GM18519 (cell line): ENCODE data around the gene EMC8.

Experiments used
- ATAC-seq: cut with Tn5 transposase; IDR thresholded peaks from one replicate; pipeline ENCODE4 v1.9.1; 2021; ENCODE audit warnings: mild to moderate bottlenecking, moderate library complexity; ENCODE audit not compliant: unreplicated experiment, low FRiP score

The EMC8 gene

GRCh38 chr16:85793662-85794298 is 5.6 kb downstream of the EMC8 start:
- no peak for ATAC-seq

- no peak for ATAC-seq
These were observed 9.6 kb downstream of the EMC8 start for GRCh38 chr16:85789773-85790172.

- ATAC-seq, result no peak
These were observed 10.5 kb downstream of the EMC8 start for GRCh38 chr16:85788819-85789218.

GRCh38 chr16:85785927-85786326 is 13.4 kb downstream of the EMC8 start:
- ATAC-seq, result no peak

- no peak for ATAC-seq
These were observed 14.5 kb downstream of the EMC8 start for GRCh38 chr16:85784813-85785212.

- no peak for ATAC-seq
These were observed 15.9 kb downstream of the EMC8 start for GRCh38 chr16:85783441-85783840.

- ATAC-seq, result no peak
These were observed 16.9 kb downstream of the EMC8 start for GRCh38 chr16:85782451-85782850.

GRCh38 chr16:85781695-85782370 is 17.5 kb downstream of the EMC8 start:
- no peak for ATAC-seq

GRCh38 chr16:85781156-85781555 is 18.2 kb downstream of the EMC8 start:
- no peak for ATAC-seq

- no peak for ATAC-seq
These were observed 19.1 kb downstream of the EMC8 start for GRCh38 chr16:85780281-85780680.

- ATAC-seq, result no peak
These were observed 20.5 kb downstream of the EMC8 start for GRCh38 chr16:85778873-85779272.

GRCh38 chr16:85777583-85778310 is 21.6 kb downstream of the EMC8 start:
- ATAC-seq, result no peak

GRCh38 chr16:85774811-85775210 is 24.5 kb downstream of the EMC8 start:
- no peak for ATAC-seq

GRCh38 chr16:85774136-85774535 is 25.2 kb downstream of the EMC8 start:
- no peak for ATAC-seq

GRCh38 chr16:85773044-85773443 is 26.3 kb downstream of the EMC8 start:
- ATAC-seq, result no peak

GRCh38 chr16:85770741-85771140 is 28.6 kb downstream of the EMC8 start:
- ATAC-seq, result no peak

GRCh38 chr16:85768199-85768598 is 31.1 kb downstream of the EMC8 start:
- no peak for ATAC-seq

GRCh38 chr16:85767531-85767930 is 31.8 kb downstream of the EMC8 start:
- no peak for ATAC-seq

GRCh38 chr16:85765767-85766166 is 33.6 kb downstream of the EMC8 start:
- ATAC-seq, result no peak

- ATAC-seq, result no peak
These were observed 34.1 kb downstream of the EMC8 start for GRCh38 chr16:85765211-85765610.

GRCh38 chr16:85763616-85764015 is 35.7 kb downstream of the EMC8 start:
- no peak for ATAC-seq

- ATAC-seq, result no peak
These were observed 36.4 kb downstream of the EMC8 start for GRCh38 chr16:85762970-85763369.
